ENCODE measurements around the gene MAN1C1. TPM values are rescaled to one million over a fixed set of nuclear protein-coding genes. Genes with fewer than 3 reads are reported as not detected.
A peak's percentile ranks its signal among the peaks of the same experiment; 100 is the strongest.
"Not testable (repeated sequence)": the region's sequence is repeated elsewhere in the genome, so short reads cannot be mapped to it uniquely, and the experiment has no call there.

The MAN1C1 gene
- total RNA-seq, 2 donors from 2014 or later = 4.4 to 10.9 TPM

- no peak for TF ChIP-seq CTCF (IDR thresholded peaks at IDR 0.05)
- TF ChIP-seq POLR2A (IDR thresholded peaks at IDR 0.05) = no peak
- no peaks in the 10 kb centered on the region for H3K9me3 ChIP-seq
These were observed 41.5 kb downstream of the MAN1C1 start for GRCh38 chr1:25657883-25658760.

DNA sequence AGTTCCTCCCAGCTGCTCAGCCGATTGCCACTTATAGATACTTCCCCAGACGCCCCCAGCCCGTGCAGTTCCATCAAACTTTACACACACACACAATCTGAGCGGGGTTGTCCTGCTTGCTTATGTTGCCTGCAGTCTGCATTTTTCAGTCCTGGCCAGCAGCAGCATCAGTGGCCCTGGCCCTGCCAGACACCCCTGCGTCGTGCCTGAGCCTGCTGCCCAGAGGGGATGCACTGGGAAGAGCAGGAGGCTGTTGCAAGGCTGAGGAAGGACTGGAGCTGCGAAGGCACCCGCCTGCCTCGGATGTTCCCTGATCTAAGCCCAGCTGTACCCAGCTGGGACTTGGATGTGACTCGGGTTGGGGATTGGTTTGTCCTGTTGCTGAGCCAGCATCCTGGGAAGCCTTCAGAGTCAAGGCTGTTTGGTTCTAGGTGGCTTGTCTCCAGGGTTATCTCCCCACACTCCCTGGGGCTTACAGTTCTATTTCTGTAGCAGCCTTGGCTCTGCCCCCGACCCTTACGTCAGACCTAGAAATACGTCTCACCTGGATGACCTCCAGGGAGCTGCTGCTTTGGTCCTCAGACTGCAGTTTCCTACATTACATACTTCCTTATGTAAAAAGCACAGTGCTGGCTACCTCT is 42.3 kb downstream of the MAN1C1 start:
- TF ChIP-seq POLR2A (IDR thresholded peaks at IDR 0.05) (no peak), CTCF (IDR thresholded peaks at IDR 0.05) (no peak)
- intact Hi-C loops (cut with DNase I) = no loop called here
- H3K4me3 ChIP-seq = no peak overlapping the region
- ATAC-seq = peak; percentile 89
- H3K36me3 ChIP-seq (replicated peaks in 1 of 2; ENCODE audit: insufficient read depth in 1 of 2, low read depth in 2 of 2) = no peaks in the 10 kb centered on the region
- peak; percentile 75 to 89 (median 84) for DNase-seq
- no peaks in the 10 kb centered on the region for H3K27me3 ChIP-seq
- no peaks in the 10 kb centered on the region for H3K9me3 ChIP-seq
- WGBS, 2 donors = 43 to 48% methylated on average over 6 to 10 of the region's 13 CpGs
- peaks cover 9% of the 10 kb centered on the region for H3K4me1 ChIP-seq
- peak overlapping the region in 3 of 4 donors; percentile 6 to 19 (median 15) for H3K27ac ChIP-seq

More at GRCh38 chr1:25657883-25658760, 41.5 kb downstream of the MAN1C1 start:
- Histone ChIP-seq H3K27me3 (no peaks in the 10 kb centered on the region), H3K4me3 (no peak overlapping the region), H3K27ac (no peak overlapping the region), H3K4me1 (peaks cover 9% of the 10 kb centered on the region), H3K36me3 (replicated peaks in 1 of 2; ENCODE audit: insufficient read depth in 1 of 2, low read depth in 2 of 2) (no peaks in the 10 kb centered on the region)
- intact Hi-C loops (cut with DNase I) = no loop called here
- WGBS, 2 donors = 91 to 94% methylated on average over 11 of the region's 11 CpGs
- ATAC-seq = no peak
- DNase-seq = no peak

- H3K4me3 ChIP-seq = no peak overlapping the region
- H3K9me3 ChIP-seq = no peaks in the 10 kb centered on the region
- intact Hi-C loops (cut with DNase I) = no loop called here
- 72 to 84% methylated on average over 8 of the region's 8 CpGs for WGBS, 2 donors
- no peak for TF ChIP-seq CTCF (IDR thresholded peaks at IDR 0.05)
- no peak for TF ChIP-seq POLR2A (IDR thresholded peaks at IDR 0.05)
- no peaks in the 10 kb centered on the region for H3K27me3 ChIP-seq
- no peak overlapping the region for H3K27ac ChIP-seq
- no peak for DNase-seq
- peaks cover 9% of the 10 kb centered on the region for H3K4me1 ChIP-seq
- ATAC-seq = no peak
- no peaks in the 10 kb centered on the region for H3K36me3 ChIP-seq (replicated peaks in 1 of 2; ENCODE audit: insufficient read depth in 1 of 2, low read depth in 2 of 2)
These were observed 44.6 kb downstream of the MAN1C1 start for GRCh38 chr1:25661043-25661815.

- no peak for ATAC-seq
- no peaks in the 10 kb centered on the region for H3K36me3 ChIP-seq (replicated peaks in 1 of 2; ENCODE audit: insufficient read depth in 1 of 2, low read depth in 2 of 2)
These were observed 45.5 kb downstream of the MAN1C1 start for GRCh38 chr1:25662061-25662460.

DNA sequence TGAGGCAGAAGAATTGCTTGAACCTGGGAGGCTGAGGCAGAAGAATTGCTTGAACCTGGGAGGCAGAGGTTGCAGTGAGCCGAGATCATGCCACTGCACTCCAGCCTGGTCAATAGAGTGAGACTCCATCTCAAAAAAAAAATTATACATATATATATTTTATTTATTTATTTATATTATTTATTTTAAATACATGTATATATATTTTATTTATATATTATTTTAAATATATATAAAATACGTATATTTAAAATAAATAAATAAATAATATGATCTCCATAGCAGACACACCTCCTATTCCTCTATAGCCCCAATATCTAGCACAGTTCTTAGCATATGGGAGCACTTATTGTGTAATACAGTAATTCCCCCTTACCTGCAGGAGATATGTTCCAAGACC is 46.4 kb downstream of the MAN1C1 start:
- intact Hi-C loops (cut with DNase I); H3K4me3 ChIP-seq; DNase-seq; H3K27me3 ChIP-seq; H3K36me3 ChIP-seq (replicated peaks in 1 of 2; ENCODE audit: insufficient read depth in 1 of 2, low read depth in 2 of 2); H3K27ac ChIP-seq; H3K9me3 ChIP-seq; ATAC-seq: not testable (repeated sequence)
- 85 to 94% methylated on average over 2 of the region's 2 CpGs for WGBS, 2 donors
- H3K4me1 ChIP-seq = peaks cover 13% of the 10 kb centered on the region

More at GRCh38 chr1:25662061-25662460, 45.5 kb downstream of the MAN1C1 start:
- Histone ChIP-seq H3K9me3 (no peaks in the 10 kb centered on the region), H3K27ac (no peak overlapping the region), H3K4me1 (peaks cover 9% of the 10 kb centered on the region), H3K4me3 (no peak overlapping the region), H3K27me3 (no peaks in the 10 kb centered on the region)
- 82 to 92% methylated on average over 2 of the region's 2 CpGs for WGBS, 2 donors
- TF ChIP-seq POLR2A (IDR thresholded peaks at IDR 0.05) (no peak), CTCF (IDR thresholded peaks at IDR 0.05) (no peak)
- DNase-seq = no peak
- intact Hi-C loops (cut with DNase I) = no loop called here

Measured in body of pancreas (tissue), 4 donors.